ENCODE results near the gene HPCA. TPM values are rescaled to one million over a fixed set of nuclear protein-coding genes. Genes with fewer than 3 reads are reported as not detected.
A peak's percentile ranks its signal among the peaks of the same experiment; 100 is the strongest.

HPCA gene
- total RNA-seq (2012; rRNA removed) (not detected in 2 replicates), polyA plus RNA-seq (2012; rRNA removed) (0.22 and 0.30 TPM in 2 replicates), Bru-seq, nascent RNA (percentile 9 among the genes with signal in this experiment), BruChase-seq, experiment 1, labeled RNA remaining after a 6-hour chase (percentile 21 among the genes with signal in this experiment), BruChase-seq, experiment 2, labeled RNA remaining after a 2-hour chase (percentile 18 among the genes with signal in this experiment)
- 0.08 and 0.29 TPM in 2 replicates for polyA plus RNA-seq (2012; cell fraction: cytosol; rRNA removed)
- 0.37 and 0.44 TPM in 2 replicates for polyA plus RNA-seq (2012; cell fraction: nucleus; rRNA removed; ENCODE audit: low replicate concordance)
- long read RNA-seq = 0 reads

DNA sequence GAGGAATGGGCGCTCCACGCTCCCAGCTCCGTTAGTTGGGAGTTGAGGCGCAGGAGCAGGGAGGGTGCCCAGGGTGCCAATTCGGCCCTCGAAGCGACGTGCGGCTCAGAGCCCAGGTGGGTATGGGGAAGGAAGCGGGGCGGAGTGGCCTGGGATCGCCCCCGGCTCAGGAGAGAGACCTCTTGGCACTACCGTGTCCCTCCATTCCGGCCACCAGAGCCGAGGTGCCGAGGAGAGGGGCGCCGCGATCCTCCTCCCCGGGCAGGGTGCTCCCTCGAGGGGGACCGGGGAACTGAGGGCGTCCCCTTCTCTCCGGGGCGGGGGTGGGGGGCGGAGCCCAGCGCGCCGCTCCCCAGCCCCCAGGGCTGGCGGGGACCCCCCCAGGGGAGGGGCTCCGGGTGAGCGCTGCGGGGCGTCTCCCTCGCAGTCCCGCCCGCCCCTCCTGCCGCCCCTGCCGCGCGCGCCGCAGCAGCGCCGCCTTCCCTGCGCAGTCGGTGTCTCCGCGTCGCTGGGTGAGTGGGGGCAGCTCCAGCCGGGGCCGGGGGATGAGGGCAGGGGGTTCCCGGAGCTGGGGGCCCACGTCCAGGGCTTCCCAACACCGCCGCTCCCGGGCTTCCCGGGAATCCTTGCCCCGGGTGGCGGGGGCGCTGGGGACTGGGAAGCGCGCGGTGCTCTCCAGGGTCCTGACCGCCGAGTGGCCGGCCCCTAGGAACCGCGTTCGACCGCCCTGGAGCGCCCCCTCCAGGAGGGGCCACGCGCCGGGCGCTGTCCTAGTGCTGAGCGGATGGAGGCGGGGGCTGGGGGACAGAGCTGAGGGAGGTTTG is at the start of gene HPCA:
TSS of gene HPCA (plus strand) at position 488 of the 824 bp plus-strand sequence. CDS start 2,408 bp downstream, outside the sequence.
- Histone ChIP-seq H2BK15ac (ENCODE audit: low read depth, low read length) (no peak within 1 kb of the TSS), H3K4me2 (ENCODE audit: low read depth, low read length) (no peak within 1 kb of the TSS), H2BK120ac (ENCODE audit: low read depth, low read length) (no peak within 1 kb of the TSS), H4K20me1 (ENCODE audit: insufficient read depth, low read length) (peaks cover 3% of the 10 kb centered on the region; the same call in 1 of the 2 replicates), H2AK5ac (ENCODE audit: low read depth, low read length) (no peak within 1 kb of the TSS), H2BK5ac (ENCODE audit: low read depth, low read length, poor library complexity, severe bottlenecking) (no peak within 1 kb of the TSS), H4K8ac (ENCODE audit: low read depth in 2 of 2, low read length in 2 of 2) (no peak within 1 kb of the TSS), H3K4me1 (ENCODE audit: control insufficient read depth, insufficient read depth, low read length) (no peaks in the 10 kb centered on the region), H4K5ac (ENCODE audit: low read depth, low read length) (no peak within 1 kb of the TSS), H3K9ac (ENCODE audit: low read depth, low read length) (no peak within 1 kb of the TSS), H3K4me3 (ENCODE audit: insufficient read depth, low read depth, low read length) (no peak within 1 kb of the TSS), H3K14ac (replicated peaks; ENCODE audit: low read depth, low read length) (no peak within 1 kb of the TSS), H3K36me3 (ENCODE audit: control insufficient read depth, insufficient read depth, low read length) (no peaks in the 10 kb centered on the region), H3K4ac (ENCODE audit: low read depth, low read length) (no peak within 1 kb of the TSS), H3K27me3 (ENCODE audit: control insufficient read depth, insufficient read depth, low read length) (peaks cover 65% of the 10 kb centered on the region), H2AK9ac (replicated peaks; ENCODE audit: low read depth, low read length, poor library complexity) (peak within 1 kb of the TSS; percentile 42), H2AFZ (replicated peaks; ENCODE audit: low read length, poor library complexity) (peak within 1 kb of the TSS; percentile 21), H4K91ac (ENCODE audit: insufficient read depth, low read depth, low read length) (no peak within 1 kb of the TSS), H3K27ac (ENCODE audit: insufficient read depth, low read length) (no peak within 1 kb of the TSS), H3K9me3 (ENCODE audit: control insufficient read depth, insufficient read depth, low read length) (no peaks in the 10 kb centered on the region), H3K56ac (ENCODE audit: extremely low read depth, insufficient read depth, low read length) (no peak within 1 kb of the TSS), H3K23ac (ENCODE audit: low read depth, low read length) (no peak within 1 kb of the TSS), H2BK20ac (ENCODE audit: low read depth, low read length) (no peak within 1 kb of the TSS), H3K9me1 (ENCODE audit: insufficient read depth, low read length) (peaks cover 4% of the 10 kb centered on the region; the same call in 1 of the 2 replicates), H3K18ac (ENCODE audit: low read depth, low read length) (no peak within 1 kb of the TSS), H3K79me1 (ENCODE audit: low read depth in 1 of 2, low read length in 2 of 2) (no peaks in the 10 kb centered on the region)
- ChIA-PET CTCF (interaction anchor here (0.6 to 0.9 kb wide), 3 partner anchors 18 to 31 kb away, joined by 3 read pairs; no protein-coding TSS in a partner anchor), POLR2A (ENCODE audit: unreplicated experiment) (no interaction called here)
- peak; percentile 99 for ATAC-seq (ENCODE audit: low read depth)
- in situ Hi-C loops (cut with MboI; ENCODE audit: low sequenced_read_pairs) (no loop called here), intact Hi-C loops (cut with micrococcal nuclease) (loop anchor here (1.0 to 5.0 kb wide), 2 partner anchors 200 to 484 kb away; no protein-coding TSS in a partner anchor), dilution Hi-C loops (cut with HindIII; ENCODE audit: low sequenced_read_pairs, unreplicated experiment) (no loop called here)
- 4% methylated on average over 49 of the region's 79 CpGs; no CpG with 5 or more reads in 1 of the 2 experiments for WGBS, 2 experiments (ENCODE audit: extremely low coverage in 2 of 2, insufficient read length in 1 of 2)
- TF ChIP-seq MAZ (IDR thresholded peaks at IDR 0.05; ENCODE audit: borderline replicate concordance, low read depth, low read length) (peak; percentile 95), SMC3 (IDR thresholded peaks at IDR 0.05; ENCODE audit: low read depth, low read length) (peak; percentile 40), MXI1 (IDR thresholded peaks at IDR 0.05; ENCODE audit: borderline replicate concordance, low read depth, low read length) (peak; percentile 95), RCOR1 (IDR thresholded peaks at IDR 0.05; ENCODE audit: insufficient replicate concordance, low read length) (peak; percentile 95), BHLHE40 (IDR thresholded peaks at IDR 0.05; ENCODE audit: low read depth, low read length) (no peak), CTCF (conservative IDR thresholded peaks at IDR 0.05; ENCODE audit: low read depth, low read length) (peak; percentile 91), RAD21 (IDR thresholded peaks at IDR 0.05; ENCODE audit: low read length) (peak; percentile 55), NFE2L2 (IDR thresholded peaks at IDR 0.05; ENCODE audit: low read depth, low read length) (no peak)
- TF ChIP-seq, protein P1, sequence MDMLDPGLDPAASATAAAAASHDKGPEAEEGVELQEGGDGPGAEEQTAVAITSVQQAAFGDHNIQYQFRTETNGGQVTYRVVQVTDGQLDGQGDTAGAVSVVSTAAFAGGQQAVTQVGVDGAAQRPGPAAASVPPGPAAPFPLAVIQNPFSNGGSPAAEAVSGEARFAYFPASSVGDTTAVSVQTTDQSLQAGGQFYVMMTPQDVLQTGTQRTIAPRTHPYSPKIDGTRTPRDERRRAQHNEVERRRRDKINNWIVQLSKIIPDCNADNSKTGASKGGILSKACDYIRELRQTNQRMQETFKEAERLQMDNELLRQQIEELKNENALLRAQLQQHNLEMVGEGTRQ (IDR thresholded peaks at IDR 0.05; ENCODE audit: low read depth, low read length) = 0 out of 2 replicates have a peak, but pooled peaks have one; percentile 19
- peak; percentile 48 for DNase-seq
- BruUV-seq (replicated peaks) = no TSS peak

All from IMR-90 (cell line).